GM18517 (cell line): ENCODE data around the gene ZFYVE26.

Experiments used
- ATAC-seq: cut with Tn5 transposase; IDR thresholded peaks from one replicate; pipeline ENCODE4 v1.9.1; 2021; ENCODE audit warnings: mild to moderate bottlenecking, moderate library complexity; ENCODE audit not compliant: unreplicated experiment

Gene ZFYVE26

DNA sequence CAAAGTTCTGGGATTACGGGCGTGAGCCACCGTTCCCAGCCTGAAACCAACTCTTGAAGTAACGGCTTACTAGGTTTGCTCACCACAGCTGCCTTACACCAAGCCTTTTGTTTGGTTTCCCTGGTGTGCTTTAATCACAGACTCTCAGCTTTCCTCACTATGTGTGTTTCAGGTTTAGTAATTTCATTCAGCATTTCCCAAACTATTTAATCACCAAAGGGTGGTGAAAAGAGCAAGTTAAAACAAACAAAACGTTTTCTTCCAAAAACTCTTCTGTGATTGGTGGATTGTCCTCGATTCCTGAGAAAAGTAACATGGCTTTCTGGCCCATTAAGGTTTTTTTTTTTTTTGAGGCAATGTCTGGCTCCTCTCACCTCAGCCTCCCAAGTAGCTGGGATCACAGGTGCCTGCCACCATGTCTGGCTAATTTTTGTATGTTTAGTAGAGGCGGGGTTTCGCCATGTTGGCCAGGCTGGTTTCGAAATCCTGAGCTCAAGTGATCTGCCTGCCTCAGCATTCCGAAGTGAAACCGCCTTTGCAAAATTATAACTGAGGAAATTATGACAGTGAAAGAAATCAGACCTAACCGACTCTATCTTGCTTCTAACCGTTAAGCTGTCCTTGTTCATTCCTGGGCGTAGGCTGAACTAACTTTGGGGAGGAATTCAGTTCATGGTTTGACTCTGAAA lies 1.5 kb upstream of the ZFYVE26 start:
- no peak for ATAC-seq

DNA sequence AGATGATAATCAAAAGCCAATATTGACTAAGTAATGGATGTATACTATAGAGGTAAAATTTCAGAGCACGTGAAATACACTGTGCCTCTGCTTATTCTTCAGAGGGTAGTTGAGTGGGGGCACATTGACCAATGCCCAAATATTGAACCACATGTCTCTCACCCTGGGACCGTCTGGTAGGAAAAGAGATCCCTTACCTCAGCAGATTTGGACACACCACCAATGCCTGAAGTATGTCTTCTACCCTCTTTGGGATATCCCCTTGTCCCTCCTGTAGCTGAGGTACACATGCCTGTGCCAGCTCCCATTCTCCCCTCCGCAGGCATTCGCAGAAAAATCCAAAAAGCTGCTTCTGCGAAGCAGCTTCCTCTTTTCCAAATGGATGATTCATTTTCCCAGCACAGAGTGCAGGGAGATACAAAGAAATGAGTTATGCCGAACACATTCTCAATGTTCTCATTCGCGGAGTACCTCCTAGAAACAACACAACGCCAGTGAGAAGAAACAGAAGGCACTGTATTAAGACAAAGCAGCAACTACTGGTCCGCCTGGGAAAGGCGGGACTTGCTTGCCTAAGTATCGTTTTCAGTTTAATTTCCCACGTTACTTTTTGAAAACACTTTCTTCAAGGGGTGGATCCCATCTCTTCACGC lies 691 bp downstream of the ZFYVE26 start:
- no peak for ATAC-seq

DNA sequence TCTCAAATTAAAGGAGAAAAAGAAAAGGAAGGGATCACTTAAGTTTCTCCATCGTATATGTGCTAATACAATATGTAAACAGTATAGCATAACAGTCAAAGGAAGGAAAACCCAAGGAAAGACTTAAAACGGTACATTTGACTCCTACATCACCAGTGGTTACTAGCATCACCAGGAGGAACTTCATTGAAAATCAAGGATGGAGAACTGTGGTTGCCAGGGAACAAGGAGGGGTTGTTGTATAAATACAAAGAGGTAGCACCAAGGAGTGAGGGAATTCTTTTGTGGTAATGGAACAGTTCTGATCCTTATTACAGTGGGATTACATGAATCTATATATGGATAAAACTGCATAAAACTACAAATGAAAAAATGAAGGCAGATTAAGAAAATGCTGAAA lies 1.6 kb downstream of the ZFYVE26 start:
- ATAC-seq, result no peak

DNA sequence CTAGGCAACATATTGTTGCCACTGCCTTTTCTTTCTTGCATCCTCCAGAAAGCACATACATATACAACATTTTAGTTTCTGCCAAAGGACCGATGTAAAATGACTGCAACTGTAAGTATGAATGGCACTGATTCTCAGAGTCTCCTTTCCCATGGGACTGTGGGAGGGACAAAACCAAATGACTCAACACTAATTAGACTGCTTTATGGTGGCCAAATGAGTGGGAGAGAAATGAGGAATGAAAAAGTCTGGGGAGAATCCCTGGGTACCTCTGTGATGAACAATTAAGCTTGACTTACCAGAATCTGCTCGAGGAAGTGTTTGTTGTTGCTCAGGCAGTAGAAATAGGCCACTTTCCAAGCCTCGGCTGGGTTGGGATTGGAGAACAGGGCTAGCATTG lies 10.1 kb downstream of the ZFYVE26 start:
- no peak for ATAC-seq

DNA sequence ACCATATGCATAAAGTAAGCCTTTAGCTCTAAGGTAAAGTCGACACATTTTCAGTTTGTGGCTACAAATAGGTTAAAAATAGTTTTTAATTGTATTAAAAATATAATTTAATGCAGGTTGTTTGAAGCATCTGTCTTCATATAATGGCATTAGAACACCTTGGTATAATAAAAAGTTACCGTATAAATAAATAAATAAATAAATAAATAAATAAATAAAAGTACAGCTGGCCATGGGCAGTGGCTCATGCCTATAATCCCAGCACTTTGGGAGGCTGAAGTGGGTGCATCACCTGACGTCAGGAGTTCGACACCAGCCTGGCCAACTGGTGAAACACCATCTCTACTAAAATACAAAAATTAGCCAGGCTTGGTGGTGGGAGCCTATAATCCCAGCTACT lies 15.6 kb downstream of the ZFYVE26 start:
- ATAC-seq, result no peak

DNA sequence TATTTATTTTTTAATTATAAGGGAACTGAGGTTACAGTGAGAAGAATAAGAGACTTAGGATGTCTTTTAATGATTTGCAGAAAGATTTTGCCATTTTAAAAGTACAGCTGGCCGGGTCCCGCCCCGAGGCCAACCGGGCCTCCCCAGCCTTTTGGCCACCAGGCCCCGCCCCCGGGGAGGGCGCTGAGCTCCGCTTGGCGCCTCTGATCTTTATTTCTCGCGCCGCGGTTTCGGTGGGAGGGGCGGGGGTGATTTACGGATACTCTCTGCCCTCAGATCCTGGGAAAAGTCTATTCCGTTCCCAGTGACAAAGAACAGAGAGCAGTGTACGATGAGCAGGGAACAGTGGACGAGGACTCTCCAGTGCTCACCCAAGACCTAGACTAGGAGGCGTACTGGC lies 17.7 kb downstream of the ZFYVE26 start:
- ATAC-seq, result no peak

DNA sequence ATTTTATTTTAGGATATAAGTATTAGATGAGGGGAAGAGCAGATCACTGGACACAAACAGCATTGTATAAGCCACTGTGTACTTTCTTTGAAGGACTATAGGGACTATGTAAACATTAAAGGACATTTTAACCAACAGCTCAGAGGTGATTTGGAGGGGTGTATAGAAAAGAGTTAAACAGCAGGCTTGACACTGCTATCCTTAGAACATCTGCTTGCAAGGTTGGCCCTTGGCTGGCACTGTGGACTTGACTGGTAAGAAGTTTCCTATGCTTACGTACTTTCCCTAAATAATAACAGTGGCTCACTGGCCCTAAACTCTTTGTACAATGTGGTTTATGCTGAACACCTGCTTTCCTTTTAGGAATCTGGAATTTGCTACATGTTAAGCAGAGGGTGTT lies 28.7 kb downstream of the ZFYVE26 start:
- ATAC-seq, result no peak

DNA sequence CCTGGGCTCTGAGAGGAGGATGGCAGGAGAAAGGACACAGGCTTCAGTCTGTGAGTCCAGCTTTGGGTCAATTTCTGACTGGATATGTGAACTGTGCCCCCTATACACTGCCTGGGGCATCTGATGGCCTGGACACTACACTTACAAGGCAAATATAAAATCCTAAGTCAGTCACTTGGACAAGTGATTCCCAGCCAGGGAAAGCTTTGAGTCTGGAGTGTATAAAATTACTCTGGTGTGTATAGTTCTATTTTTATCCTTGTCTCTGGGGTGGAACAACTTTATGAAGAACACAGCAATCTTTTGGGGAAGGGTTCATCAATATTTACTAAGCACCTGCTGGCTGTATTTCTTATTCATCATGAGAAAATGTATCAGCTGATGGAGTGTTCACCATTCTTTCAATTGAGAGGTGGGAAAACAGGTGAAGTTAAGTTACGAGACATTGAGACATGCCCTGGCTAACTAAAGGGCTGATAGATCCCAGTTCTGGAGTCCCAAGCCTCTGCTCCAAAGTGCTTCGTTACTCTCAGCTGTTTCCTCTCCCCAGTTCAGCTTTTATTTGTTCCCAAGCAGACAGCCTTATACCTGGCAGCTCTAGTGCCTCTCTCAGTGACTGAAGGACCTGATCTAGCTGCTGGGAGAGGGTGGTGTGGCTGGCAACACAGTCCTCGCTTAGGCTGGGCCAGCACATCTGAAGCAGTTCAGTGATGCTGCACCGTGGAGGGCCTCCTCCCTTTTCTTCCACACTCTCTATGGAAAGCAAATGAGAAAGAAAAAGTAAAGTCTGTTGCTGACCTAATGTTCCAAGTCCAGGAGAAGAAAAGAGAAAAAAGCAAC lies 30.9 kb downstream of the ZFYVE26 start:
- ATAC-seq, result no peak

DNA sequence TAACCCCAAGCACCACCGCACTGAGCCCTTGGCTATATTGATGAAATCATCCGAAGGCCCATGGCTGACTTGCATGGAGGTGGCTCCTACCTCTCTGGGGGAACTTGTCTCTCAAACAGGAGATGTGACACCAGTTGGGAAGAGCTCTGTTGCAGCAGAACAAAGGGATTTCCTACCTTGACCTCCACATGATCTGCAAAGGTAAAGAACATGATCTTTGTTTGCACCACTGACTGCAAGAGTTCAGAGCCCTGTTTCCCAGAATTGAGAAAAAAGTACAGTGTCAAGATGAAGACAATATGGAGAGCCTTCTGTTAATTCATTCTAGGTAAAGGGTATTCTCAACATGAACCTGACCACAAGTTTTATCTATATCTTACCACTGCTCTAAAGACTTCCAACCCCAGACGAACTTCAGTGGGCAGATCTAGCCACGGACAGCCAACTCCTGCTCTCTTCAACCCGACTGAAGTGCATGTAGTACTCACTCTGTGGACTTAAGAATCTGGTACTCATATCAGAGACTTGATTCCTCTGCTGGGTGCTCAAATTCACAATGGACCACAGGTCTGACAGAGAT lies 32.1 kb downstream of the ZFYVE26 start:
- ATAC-seq, result no peak

DNA sequence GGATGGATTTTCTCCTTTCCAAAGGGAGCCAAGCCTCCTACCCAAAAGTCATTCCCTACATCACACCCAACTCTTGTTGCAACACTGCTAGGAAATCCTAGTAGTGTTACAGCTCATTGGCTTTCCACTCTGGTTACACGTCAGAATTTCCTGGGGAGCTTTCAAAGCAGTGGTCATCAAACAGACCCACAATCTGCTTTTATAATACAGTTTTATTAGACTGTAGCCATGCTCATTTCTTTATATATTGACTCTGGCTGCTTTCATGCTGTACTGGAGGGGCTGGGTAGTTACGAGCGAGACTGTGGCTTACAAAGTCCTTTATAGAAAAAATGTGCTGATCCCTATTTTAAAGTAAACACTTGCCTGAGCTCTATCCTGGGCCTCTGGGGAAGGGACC lies 34.3 kb downstream of the ZFYVE26 start:
- ATAC-seq, result no peak

DNA sequence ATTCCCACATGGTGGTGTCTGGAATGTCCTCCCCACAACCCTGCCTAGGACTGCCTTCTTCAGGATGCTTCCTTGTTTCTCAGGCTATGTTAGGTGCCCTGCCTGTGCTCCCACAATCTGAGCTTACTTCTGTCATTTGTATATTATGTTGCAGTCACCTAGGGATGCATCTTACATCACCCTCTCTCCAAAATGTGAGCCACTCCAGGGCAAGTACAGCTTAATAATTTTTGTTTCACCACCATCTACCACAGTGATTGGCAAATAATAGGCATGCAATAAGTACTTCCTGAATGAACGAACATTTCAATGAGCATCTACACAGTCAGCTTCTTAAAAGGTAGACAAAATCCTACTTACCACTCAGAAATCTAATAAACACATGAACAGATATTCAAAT lies 37.6 kb downstream of the ZFYVE26 start:
- ATAC-seq, result no peak

DNA sequence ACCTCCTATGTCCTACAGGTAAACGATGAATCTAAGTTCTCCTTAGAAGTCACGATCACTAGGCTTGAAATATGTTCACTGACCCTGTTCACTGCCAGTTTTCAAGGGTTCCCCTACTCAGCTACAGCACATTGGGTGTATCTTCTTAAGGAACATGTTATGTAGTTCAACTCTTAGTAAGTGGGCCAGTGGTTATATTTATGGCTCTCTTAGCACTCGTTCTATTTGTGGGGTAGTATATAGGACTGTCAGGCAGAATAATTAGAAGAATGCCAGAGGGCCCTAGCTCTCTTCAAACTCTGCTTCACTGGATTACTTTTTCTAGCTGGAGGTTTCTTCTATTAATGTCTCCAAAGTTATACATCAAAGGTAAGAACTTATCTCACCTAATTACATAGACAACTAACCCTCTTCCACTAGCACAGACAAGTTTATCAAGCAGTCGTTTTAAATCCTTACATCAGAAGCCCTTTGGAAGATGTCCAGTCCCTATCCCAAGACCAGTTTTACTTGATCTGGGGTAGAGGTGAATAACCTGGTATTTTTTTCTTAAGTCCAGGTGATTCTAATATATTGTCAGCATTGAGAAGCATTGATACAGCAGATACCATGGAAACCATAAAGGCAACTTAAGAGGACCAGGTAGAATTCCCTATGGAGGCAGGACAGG lies 39.6 kb downstream of the ZFYVE26 start:
- ATAC-seq, result no peak

DNA sequence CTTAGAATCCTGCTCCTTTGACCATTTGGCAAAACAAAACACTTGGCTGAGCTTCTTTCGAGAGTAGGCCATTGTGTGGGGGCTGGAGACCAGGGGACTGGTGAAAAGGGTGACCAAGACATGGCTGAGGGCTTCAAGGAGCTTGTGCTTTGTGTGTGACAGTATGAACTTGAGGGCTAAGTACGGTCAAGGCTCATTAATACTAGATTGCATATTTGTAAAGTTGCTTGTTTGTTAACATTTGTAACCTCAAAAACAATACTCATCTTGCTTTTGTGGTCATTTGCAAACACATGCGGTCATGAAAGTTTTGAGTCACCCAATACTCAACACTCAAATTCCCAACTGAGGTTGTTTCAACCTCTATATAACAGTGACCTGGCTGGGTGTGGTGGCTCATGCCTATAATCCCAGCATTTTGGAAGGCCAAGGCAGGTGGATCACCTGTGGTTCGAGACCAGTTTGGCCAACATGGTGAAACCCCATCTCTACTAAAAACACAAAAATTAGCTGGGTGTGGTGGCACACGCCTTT lies 42.5 kb downstream of the ZFYVE26 start:
- ATAC-seq, result no peak

DNA sequence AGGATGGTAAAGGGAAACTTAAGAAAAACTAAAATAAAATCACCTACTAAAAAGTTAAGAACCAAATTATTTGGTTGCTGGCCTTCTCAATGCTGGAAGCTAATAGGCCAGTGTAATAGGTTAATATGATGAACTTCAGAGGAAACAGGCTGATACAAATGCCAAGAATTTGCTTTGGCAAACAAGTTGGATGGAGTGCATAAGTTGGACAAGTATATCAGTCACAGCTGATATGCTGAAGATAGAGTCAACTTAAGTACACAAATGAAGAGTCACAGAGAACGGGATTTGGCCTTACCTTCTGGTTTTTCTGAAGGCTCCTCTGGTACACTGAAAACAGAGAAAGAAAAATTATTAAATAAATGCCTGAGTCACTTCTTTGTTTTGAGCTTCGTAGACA lies 48.2 kb downstream of the ZFYVE26 start:
- ATAC-seq, result no peak

DNA sequence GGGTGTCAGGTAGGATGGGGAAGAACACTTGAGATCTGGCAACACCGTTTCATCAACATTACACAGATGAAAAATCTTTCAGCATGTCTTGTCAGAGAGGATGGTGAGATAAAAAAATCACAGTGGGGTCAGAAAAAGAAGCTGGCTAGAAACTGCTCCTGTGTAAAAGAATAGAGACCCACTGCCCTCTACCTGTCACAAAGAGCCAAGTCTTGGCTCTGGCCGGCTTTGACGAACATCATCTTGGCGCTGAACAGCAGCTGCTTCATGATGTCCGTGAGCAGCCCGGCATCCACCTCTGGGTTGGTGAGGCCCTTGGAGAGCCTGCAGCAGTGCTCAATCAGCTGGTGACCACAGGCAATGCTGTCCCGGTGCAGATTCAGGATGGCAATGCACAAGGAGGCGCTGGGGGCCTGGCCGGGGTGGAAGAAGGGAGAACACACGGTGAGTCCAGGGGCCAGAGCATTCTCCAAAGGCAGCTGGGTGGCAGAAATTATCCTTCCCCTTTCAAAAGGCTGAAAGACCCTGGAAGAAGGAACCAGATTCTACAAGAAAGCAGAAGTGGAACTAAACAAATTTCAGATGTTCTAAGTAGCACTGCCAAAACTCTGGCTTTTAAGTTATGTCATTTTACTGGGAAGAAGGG lies 50.2 kb downstream of the ZFYVE26 start:
- ATAC-seq, result no peak

DNA sequence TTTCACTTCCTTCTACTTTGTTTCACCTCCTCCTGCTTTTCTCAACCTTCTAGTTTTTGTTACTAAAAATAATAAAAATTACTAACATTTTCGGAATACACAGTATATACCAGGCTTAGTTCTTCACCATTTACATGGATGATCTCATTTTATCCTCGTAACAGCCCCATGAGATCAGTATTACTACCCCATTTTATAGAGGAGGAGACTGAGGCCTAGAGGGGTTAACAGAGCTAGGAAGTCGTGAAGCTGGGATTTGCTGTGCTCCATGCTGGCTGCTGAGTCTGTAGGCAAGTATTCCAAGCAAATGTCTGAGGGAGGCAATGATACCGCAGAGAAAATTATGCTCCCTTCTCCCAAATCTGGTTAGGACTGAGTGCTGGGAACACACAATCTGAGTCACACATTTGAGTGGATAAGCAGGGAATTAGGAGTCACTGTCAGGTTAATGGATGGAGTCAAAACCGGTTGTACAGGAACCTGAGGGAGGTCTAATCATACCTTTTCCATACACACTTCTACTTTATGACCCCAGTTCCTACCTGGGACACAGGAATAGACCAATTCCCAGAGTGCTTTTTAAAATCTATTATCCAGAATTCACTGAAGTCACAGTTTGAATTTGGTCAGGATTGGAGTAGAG lies 51.1 kb downstream of the ZFYVE26 start:
- ATAC-seq, result no peak

DNA sequence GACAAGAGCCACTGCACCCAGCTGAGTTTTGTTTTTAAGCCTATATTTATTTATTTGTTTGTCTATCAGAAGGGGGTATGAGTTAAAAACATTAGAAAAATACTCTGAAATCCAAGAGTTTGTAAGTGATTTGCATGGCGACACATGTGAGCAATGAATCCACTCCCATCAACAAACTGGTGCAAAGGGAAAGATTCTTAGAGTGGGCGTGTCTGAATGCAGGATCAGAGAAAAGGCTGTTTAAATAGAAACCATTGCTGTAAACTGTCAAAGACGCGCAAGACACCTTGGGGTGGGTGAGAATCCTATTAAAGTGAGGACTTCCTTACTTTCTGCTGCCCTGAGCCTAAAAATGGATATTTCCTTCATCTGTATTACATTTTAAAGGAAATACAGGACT lies 51.9 kb downstream of the ZFYVE26 start:
- no peak for ATAC-seq

DNA sequence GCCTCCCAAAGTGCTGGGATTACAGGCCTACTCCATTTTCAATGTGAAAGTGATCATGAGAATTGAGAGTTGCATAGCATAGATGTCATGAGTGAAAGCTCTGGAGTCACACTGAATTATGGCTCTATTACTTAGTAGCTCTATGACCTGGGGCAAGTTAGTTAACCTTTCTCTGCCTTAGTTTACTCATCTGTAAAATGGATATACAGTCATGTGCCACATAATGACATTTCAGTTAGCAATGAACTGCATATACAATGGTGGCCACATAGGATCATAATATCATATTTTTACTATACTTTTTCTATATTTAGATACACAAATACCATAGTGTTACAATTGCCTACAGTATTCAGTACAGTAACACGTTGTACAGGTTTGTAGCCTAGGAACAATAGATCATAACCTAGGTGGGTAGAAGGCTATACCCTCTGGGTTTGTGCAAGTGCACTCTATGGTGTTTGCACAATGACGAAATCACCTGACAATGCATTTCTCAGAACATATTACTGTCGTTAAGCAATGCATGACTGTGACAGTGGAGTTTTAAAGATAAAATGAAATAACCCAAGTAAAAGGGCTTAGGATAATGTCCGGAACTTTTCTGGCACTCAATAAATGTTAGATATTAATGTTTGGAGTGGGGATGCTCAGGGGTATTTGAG lies 53.1 kb downstream of the ZFYVE26 start:
- ATAC-seq, result no peak

DNA sequence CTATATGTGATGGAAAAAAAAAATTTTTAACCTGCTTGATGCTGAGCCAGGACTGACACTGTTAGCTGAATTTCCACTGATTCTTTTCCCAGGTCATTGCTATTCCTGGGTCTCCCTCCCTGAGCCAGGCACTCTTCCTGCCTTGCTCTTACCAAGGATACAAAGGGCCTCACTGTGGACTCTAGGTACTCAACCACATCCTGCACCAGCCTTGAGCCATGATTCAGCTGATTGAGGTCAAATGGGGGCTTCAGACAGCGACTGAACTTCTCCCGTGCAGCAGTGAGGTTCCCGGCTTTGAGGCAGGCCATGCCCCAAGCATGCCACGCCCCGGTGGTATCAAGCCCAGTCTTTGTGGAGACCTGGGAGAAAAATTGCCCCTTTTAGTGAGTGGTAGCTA lies 54.3 kb downstream of the ZFYVE26 start:
- no peak for ATAC-seq
